ENCODE results near the gene RAB37.

RAB37 gene

GRCh38 chr17:74744714-74745547, 7.9 kb downstream of the RAB37 start:
- DNase-seq (ENCODE audit: low spot score): peak; percentile 88

- no peak for DNase-seq (ENCODE audit: low spot score)
Observed at GRCh38 chr17:74745548-74746177, 8.6 kb downstream of the RAB37 start.

GRCh38 chr17:74746376-74746775, 9.3 kb downstream of the RAB37 start:
- DNase-seq (ENCODE audit: low spot score): no peak

- DNase-seq (ENCODE audit: low spot score): no peak
Observed at GRCh38 chr17:74746922-74747321, 9.9 kb downstream of the RAB37 start.

- DNase-seq (ENCODE audit: low spot score): no peak
Observed at GRCh38 chr17:74748279-74748528, 11.1 kb downstream of the RAB37 start.

- peak; percentile 99 for DNase-seq (ENCODE audit: low spot score)
Observed at GRCh38 chr17:74748529-74749278, 11.6 kb downstream of the RAB37 start, which contains the start of gene NHERF1. Gene NHERF1 (plus strand): TSS chr17:74748628. CDS start chr17:74748847, 219 bp downstream.

- DNase-seq (ENCODE audit: low spot score): no peak
Observed at GRCh38 chr17:74749279-74750038, 12.4 kb downstream of the RAB37 start.

GRCh38 chr17:74750039-74750326, 12.9 kb downstream of the RAB37 start:
- no peak for DNase-seq (ENCODE audit: low spot score)

- no peak for DNase-seq (ENCODE audit: low spot score)
Observed at GRCh38 chr17:74750327-74751069, 13.4 kb downstream of the RAB37 start.

GRCh38 chr17:74752415-74752814, 15.4 kb downstream of the RAB37 start:
- no peak for DNase-seq (ENCODE audit: low spot score)

GRCh38 chr17:74752822-74753401, 15.9 kb downstream of the RAB37 start:
- no peak for DNase-seq (ENCODE audit: low spot score)

- DNase-seq (ENCODE audit: low spot score): no peak
Observed at GRCh38 chr17:74754832-74755231, 17.8 kb downstream of the RAB37 start.

GRCh38 chr17:74755533-74755932, 18.5 kb downstream of the RAB37 start:
- DNase-seq (ENCODE audit: low spot score): no peak

GRCh38 chr17:74756891-74757290, 19.8 kb downstream of the RAB37 start:
- DNase-seq (ENCODE audit: low spot score): no peak

GRCh38 chr17:74757502-74757901, 20.4 kb downstream of the RAB37 start:
- no peak for DNase-seq (ENCODE audit: low spot score)

- DNase-seq (ENCODE audit: low spot score): no peak
Observed at GRCh38 chr17:74757931-74758847, 21.1 kb downstream of the RAB37 start.

- peak; percentile 68 for DNase-seq (ENCODE audit: low spot score)
Observed at GRCh38 chr17:74758848-74759168, 21.8 kb downstream of the RAB37 start.

GRCh38 chr17:74759243-74759801, 22.3 kb downstream of the RAB37 start:
- no peak for DNase-seq (ENCODE audit: low spot score)

- DNase-seq (ENCODE audit: low spot score): no peak
Observed at GRCh38 chr17:74759941-74760340, 22.9 kb downstream of the RAB37 start.
